HepG2 (cell line): ENCODE data around the gene CCL23. TPM values are rescaled to one million over a fixed set of nuclear protein-coding genes. Genes with fewer than 3 reads are reported as not detected.
A peak's percentile ranks its signal among the peaks of the same experiment; 100 is the strongest.

Experiments
- ATAC-seq: fragments of 200-7000 bp; cut with Tn5 transposase; 3 replicates; pipeline ENCODE4 v1.9.1; 2020; ENCODE audit warnings: mild to moderate bottlenecking, moderate library complexity
- BruUV-seq: library from RNA; stranded (reverse); fragments of 400-500 nt; replicated peaks from 2 replicates; lab custom pipeline; 2021; lab: Mats Ljungman, UMichigan
- CTCF ChIA-PET: fragments of 300-600 bp; formaldehyde crosslinking; extraction: SDS; loops from one replicate; lab custom pipeline; 2021; ENCODE audit warnings: low total read pairs, inconsistent platforms, low intra/inter-chr PET ratio; lab: Yijun Ruan, JAX
- POLR2A ChIA-PET: fragments of 350-600 bp; sonication (Branson Sonifier 250); formaldehyde crosslinking; loops from one replicate; lab custom pipeline; 2020; ENCODE audit warnings: antibody characterized with exemption, inconsistent platforms; lab: Yijun Ruan, JAX
- DNase-seq: peaks from one replicate; pipeline ENCODE4 v3.0.0-alpha.2; 2015; ENCODE audit warnings: low spot score
- FAIRE-seq: peaks from 3 replicates; lab custom pipeline; 2011; peaks lifted over from hg19 to GRCh38; lab: Jason Lieb, UNC
- H2AFZ ChIP-seq: one replicate; pipeline ENCODE4 v1.6.1; 2011; ENCODE audit warnings: low read length, inconsistent platforms
- H3K27ac ChIP-seq: fragments of 300-600 bp; 3 replicates; pipeline ENCODE4 v1.8.0; 2011; ENCODE audit warnings: mixed run types, mild to moderate bottlenecking, mixed read lengths, low read length, inconsistent platforms; ENCODE audit not compliant: insufficient read depth; ENCODE audit errors: extremely low read length
- H3K27me3 ChIP-seq, 2 experiments: fragments of 200-600 bp in 1 of 2; 2 replicates in 1 of 2; 3 replicates in 1 of 2; pipeline versions ENCODE4 v1.6.0 to v1.8.0; 2011; ENCODE audit warnings: low read length in 2 of 2, mild to moderate bottlenecking in 2 of 2, moderate library complexity in 2 of 2, inconsistent platforms in 1 of 2; ENCODE audit not compliant: insufficient read depth in 2 of 2, control insufficient read depth in 1 of 2
- H3K36me3 ChIP-seq, 2 experiments: fragments of 200-600 bp in 1 of 2; replicated peaks in 1 of 2; 2 replicates in 1 of 2; 3 replicates in 1 of 2; pipeline versions ENCODE4 v1.5.1 to v1.8.0; 2011; ENCODE audit warnings: low read length in 2 of 2, inconsistent platforms in 1 of 2; ENCODE audit not compliant: insufficient read depth in 2 of 2, control insufficient read depth in 1 of 2
- H3K4me1 ChIP-seq: 2 replicates; pipeline ENCODE4 v1.5.1; 2012; ENCODE audit warnings: low read length, inconsistent platforms; ENCODE audit not compliant: insufficient read depth
- H3K4me2 ChIP-seq: 2 replicates; pipeline ENCODE4 v1.6.0; 2011; ENCODE audit warnings: low read depth, low read length, inconsistent platforms
- H3K4me3 ChIP-seq, 3 experiments: fragments of 200-600 bp in 1 of 3; sonication (generic), shearing (Covaris generic) in 1 of 3; replicated peaks in 1 of 3; 2 replicates each; pipeline ENCODE4 v1.5.1; 2011 to 2016; ENCODE audit warnings: low read length in 3 of 3, inconsistent platforms in 2 of 3, low read depth in 2 of 3, mild to moderate bottlenecking in 2 of 3, control low read depth in 1 of 3, mixed read lengths in 1 of 3; ENCODE audit not compliant: insufficient read depth in 1 of 3
- H3K79me2 ChIP-seq: one replicate; pipeline ENCODE4 v1.6.1; 2011; ENCODE audit warnings: low read length, inconsistent platforms; ENCODE audit not compliant: insufficient read depth
- H3K9ac ChIP-seq: 2 replicates; pipeline ENCODE4 v1.6.0; 2011; ENCODE audit warnings: mild to moderate bottlenecking, low read depth, low read length, inconsistent platforms; ENCODE audit not compliant: insufficient read depth
- H3K9me3 ChIP-seq: 2 replicates; pipeline ENCODE4 v1.5.1; 2012; ENCODE audit warnings: mild to moderate bottlenecking, low read length
- H4K20me1 ChIP-seq: 2 replicates; pipeline ENCODE4 v1.6.0; 2011; ENCODE audit warnings: inconsistent platforms, mild to moderate bottlenecking, low read length, moderate library complexity; ENCODE audit not compliant: insufficient read depth
- AGO2 ChIP-seq: fragments of 200-400 bp; formaldehyde crosslinking; optimal IDR thresholded peaks from 2 replicates; pipeline ENCODE3; 2017; ENCODE audit warnings: mild to moderate bottlenecking, low read depth, low read length, moderate library complexity
- CSRNP2 ChIP-seq: sonication (generic); formaldehyde crosslinking; conservative IDR thresholded peaks from 2 replicates; pipeline ENCODE4 v1.8.0; 2022; ENCODE audit warnings: low read depth, missing genetic modification reagents
- ELF3 ChIP-seq: IDR thresholded peaks from 2 replicates; pipeline ENCODE4 v1.6.1; 2016; ENCODE audit warnings: missing genetic modification reagents, missing compliant biosample characterization
- FOXC1 ChIP-seq: sonication (generic); formaldehyde crosslinking; IDR thresholded peaks from 2 replicates; pipeline ENCODE4 v1.8.0; 2022; ENCODE audit warnings: mild to moderate bottlenecking, missing genetic modification reagents, borderline replicate concordance
- HNF1B ChIP-seq: sonication (generic); formaldehyde crosslinking; IDR thresholded peaks from 2 replicates; pipeline ENCODE4 v1.5.1; 2020; ENCODE audit warnings: mild to moderate bottlenecking, moderate library complexity, missing genetic modification reagents
- JUND ChIP-seq: sonication (generic); formaldehyde crosslinking; IDR thresholded peaks from 2 replicates; pipeline ENCODE4 v1.8.0; 2022; ENCODE audit warnings: mild to moderate bottlenecking, missing genetic modification reagents
- KAT2B ChIP-seq: fragments of 150-350 bp; IDR thresholded peaks from 2 replicates; pipeline ENCODE4 v1.6.1; 2014; ENCODE audit warnings: low read depth, low read length, borderline replicate concordance
- MAFK ChIP-seq, 2 experiments: IDR thresholded peaks in 1 of 2; conservative IDR thresholded peaks in 1 of 2; 2 replicates each; pipeline ENCODE4 v1.6.1; 2011; ENCODE audit warnings: improper control_type of control experiment in 2 of 2, low read length in 2 of 2
- TAF1 ChIP-seq: sonication (generic); formaldehyde crosslinking; IDR thresholded peaks from 2 replicates; pipeline ENCODE4 v1.4.0; 2020; ENCODE audit warnings: missing genetic modification reagents
- TEAD2 ChIP-seq: sonication (generic); formaldehyde crosslinking; IDR thresholded peaks from 2 replicates; pipeline ENCODE4 v1.9.0; 2021; ENCODE audit warnings: missing genetic modification reagents
- ZNF224 ChIP-seq: sonication (generic); formaldehyde crosslinking; IDR thresholded peaks from 2 replicates; pipeline ENCODE4 v1.5.0; 2020; ENCODE audit warnings: mild to moderate bottlenecking, missing genetic modification reagents
- ZNF296 ChIP-seq: sonication (generic); formaldehyde crosslinking; conservative IDR thresholded peaks from 2 replicates; pipeline ENCODE4 v1.5.0; 2020; ENCODE audit warnings: mild to moderate bottlenecking, missing genetic modification reagents
- ZNF564 ChIP-seq: sonication (generic); formaldehyde crosslinking; IDR thresholded peaks from 2 replicates; pipeline ENCODE4 v1.8.1; 2023; ENCODE audit warnings: mild to moderate bottlenecking, missing genetic modification reagents
- ZNF780A ChIP-seq: sonication (generic); formaldehyde crosslinking; IDR thresholded peaks from 2 replicates; pipeline ENCODE4 v1.8.0; 2022; ENCODE audit warnings: mild to moderate bottlenecking, missing genetic modification reagents, moderate library complexity
- WGBS: methylation state at CpG from one replicate; pipeline ENCODE4 v1.1.6; 2017; ENCODE audit warnings: low lambda C conversion rate; 5-methylcytosine and 5-hydroxymethylcytosine counted together
- in situ Hi-C: cut with HindIII; loops from 2 replicates; pipeline ENCODE4 v1.10.0; 2017; ENCODE audit warnings: low pct_unique_long_range_greater_than_20kb; ENCODE audit not compliant: extremely low pct_ligation_motif_present
- intact Hi-C: fragments of 100-400 bp; cut with micrococcal nuclease; formaldehyde crosslinking; loops from one replicate; pipeline ENCODE4 v1.10.0; 2022; ENCODE audit not compliant: unreplicated experiment
- polyA plus RNA-seq, 8 experiments: library from polyadenylated mRNA; depleted of rRNA in 3 of 8; stranded (reverse) in 7 of 8; unstranded in 1 of 8; fragments of >200 nt; fragmentation: Illumina TruSeq in 4 of 8; extraction: Trizol in 4 of 8; gene quantifications; 2 replicates each; pipeline versions ENCODE4 v1.2.1 to v1.2.3, GENCODE V29; 2011 to 2016; ENCODE audit warnings: low read depth in 4 of 8, missing spikeins in 1 of 8, mixed read lengths in 1 of 8; ENCODE audit not compliant: insufficient read depth in 1 of 8
- total RNA-seq, 5 experiments: library from RNA; depleted of rRNA; stranded (reverse); fragments of >200 nt; fragmentation: Illumina TruSeq; extraction: Trizol; gene quantifications; 2 replicates each; pipeline ENCODE4 v1.2.3, GENCODE V29; 2016; ENCODE audit warnings: low read depth in 1 of 5

CCL23 gene
- total and polyA plus RNA-seq, 2 of the 13 experiments (the other 11 are each of a cell fraction or from before 2014, with no cell fraction given) = not detected

DNA sequence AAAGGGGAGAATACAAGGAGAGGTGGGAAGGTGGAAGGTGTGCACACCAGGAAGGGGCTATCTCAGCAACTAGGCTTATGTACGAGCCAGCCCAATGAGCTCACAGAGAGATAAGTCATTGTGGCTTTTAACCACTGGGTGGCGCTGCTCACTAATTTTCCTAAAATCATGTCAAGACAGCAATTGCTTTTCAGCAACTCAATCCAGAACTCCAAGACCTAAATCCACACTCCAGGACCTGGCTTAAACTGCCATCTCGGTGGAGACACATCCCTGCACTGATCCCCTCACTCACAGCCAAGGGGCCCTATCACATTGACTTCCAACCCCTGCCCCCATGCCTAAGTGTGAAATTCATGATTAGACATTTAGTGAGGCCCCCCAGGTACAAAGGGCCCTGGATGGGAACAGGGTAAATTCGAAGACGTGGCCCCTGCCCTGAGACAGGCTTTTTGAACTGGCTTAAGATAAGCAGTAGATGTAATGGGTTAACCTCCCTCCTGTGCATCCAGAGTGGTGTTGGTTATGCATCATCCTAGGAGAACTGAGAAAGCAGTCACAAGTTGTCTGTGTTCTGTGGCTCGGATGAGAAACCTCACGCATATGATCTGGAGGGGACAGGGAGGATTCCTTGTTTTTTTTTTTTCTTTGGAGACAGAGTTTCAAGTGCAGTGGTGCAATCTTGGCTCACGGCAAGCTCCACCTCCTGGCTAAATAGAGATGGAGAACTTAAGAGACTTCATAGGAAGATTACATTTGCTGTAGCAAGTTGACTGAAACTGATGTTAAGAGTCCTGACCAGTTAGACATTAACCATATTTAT lies 48.0 kb downstream of the CCL23 start (continued):
- TF ChIP-seq ZNF780A (CRISPR knock-in tag) (no peak), MAFK (conservative IDR thresholded peaks at IDR 0.05 in 1 of 2, IDR thresholded peaks at IDR 0.05 in 1 of 2; ENCODE audit: low read length in 2 of 2) (0 out of 4 replicates have a peak, but pooled peaks of 1 of the 2 experiments have one; percentile 9), CSRNP2 (CRISPR knock-in tag) (no peak)

- FAIRE-seq = no peak
These were observed 49.2 kb downstream of the CCL23 start for GRCh38 chr17:35968520-35969054.

More at GRCh38 chr17:35968520-35969054, 49.2 kb downstream of the CCL23 start:
- Histone ChIP-seq H3K4me1 (peaks cover 57% of the 10 kb centered on the region), H4K20me1 (no peaks in the 10 kb centered on the region), H3K9ac (no peak overlapping the region), H3K27me3 (no peaks in the 10 kb centered on the region), H3K4me2 (no peak overlapping the region; the same call in 1 of the 2 replicates)
- POLR2A ChIA-PET = interaction anchor here (0.7 to 5.9 kb wide), 3 partner anchors 13 to 178 kb away, joined by 3 to 197 read pairs (median 3); partner anchors contain the start of genes CCL16 and TAF15
- in situ Hi-C loops = loop anchor here (25.0 kb wide), 1 partner anchor 519 kb away; the partner anchor contains the start of gene ZNHIT3
- TF ChIP-seq KAT2B (no peak), FOXC1 (CRISPR knock-in tag) (no peak), TAF1 (CRISPR knock-in tag) (no peak), ZNF224 (no peak), ZNF296 (CRISPR knock-in tag) (no peak), ZNF564 (CRISPR knock-in tag) (no peak), AGO2 (no peak), TEAD2 (CRISPR knock-in tag) (no peak), JUND (CRISPR knock-in tag) (no peak), ELF3 (CRISPR knock-in tag) (no peak), HNF1B (CRISPR knock-in tag) (no peak)
- TF ChIP-seq, all 625 proteins: peak for 0
- Histone ChIP-seq H2AFZ (no peak overlapping the region), H3K4me3 (no peak overlapping the region), H3K27ac (no peak overlapping the region), H3K79me2 (no peaks in the 10 kb centered on the region), H3K9me3 (no peaks in the 10 kb centered on the region), H3K36me3 (no peaks in the 10 kb centered on the region)
- WGBS = 12% methylated on average over 10 of the region's 10 CpGs
- intact Hi-C loops = loop anchor here (1.0 kb wide), 3 partner anchors 41 to 181 kb away; no protein-coding TSS in a partner anchor
- no peak for DNase-seq
- no TSS peak for BruUV-seq
- no peak for ATAC-seq
- CTCF ChIA-PET = interaction anchor here (2.4 to 3.6 kb wide), 3 partner anchors 40 to 180 kb away, joined by 28 to 38 read pairs (median 34); no protein-coding TSS in a partner anchor
